HUES64 (cell line): Measurements from ENCODE around the gene CHCHD6.

Experiments
- H3K27ac ChIP-seq: 2 replicates; pipeline ENCODE4 v1.7.0; 2013; ENCODE audit warnings: low read depth, low read length, inconsistent platforms
- H3K27me3 ChIP-seq: 2 replicates; pipeline ENCODE4 v1.6.1; 2013; ENCODE audit warnings: mild to moderate bottlenecking, low read length; ENCODE audit not compliant: insufficient read depth
- H3K36me3 ChIP-seq: 2 replicates; pipeline ENCODE4 v1.6.1; 2013; ENCODE audit warnings: mild to moderate bottlenecking, low read length; ENCODE audit not compliant: insufficient read depth
- H3K4me1 ChIP-seq: 2 replicates; pipeline ENCODE4 v1.6.1; 2013; ENCODE audit warnings: mild to moderate bottlenecking, low read length, moderate library complexity; ENCODE audit not compliant: insufficient read depth
- H3K4me3 ChIP-seq: 2 replicates; pipeline ENCODE4 v1.5.1; 2013; ENCODE audit warnings: mild to moderate bottlenecking, low read length, moderate library complexity
- H3K9ac ChIP-seq: 2 replicates; pipeline ENCODE4 v1.6.1; 2013; ENCODE audit warnings: mild to moderate bottlenecking, low read depth, low read length
- H3K9me3 ChIP-seq: 2 replicates; pipeline ENCODE4 v1.6.1; 2013; ENCODE audit warnings: low read depth, low read length; ENCODE audit not compliant: insufficient read depth
- WGBS: fragments of 150-250, 120-280 bp; methylation state at CpG from one replicate; pipeline ENCODE4 v1.1.7; 2013; ENCODE audit warnings: missing lambda C conversion rate; 5-methylcytosine and 5-hydroxymethylcytosine counted together

CHCHD6 gene

GRCh38 chr3:126967386-126967785, 263.3 kb downstream of the CHCHD6 start:
- peaks cover 5% of the 10 kb centered on the region; the same call in 1 of the 2 replicates for H3K4me1 ChIP-seq
- WGBS: 86% methylated on average over 10 of the region's 10 CpGs

GRCh38 chr3:126968391-126969390, 264.7 kb downstream of the CHCHD6 start:
- H3K9ac ChIP-seq: no peak overlapping the region
- no peak overlapping the region for H3K27ac ChIP-seq
- no peak overlapping the region for H3K4me3 ChIP-seq
- 82% methylated on average over 19 of the region's 20 CpGs for WGBS
- H3K9me3 ChIP-seq: no peaks in the 10 kb centered on the region
- peaks cover 5% of the 10 kb centered on the region; the same call in 1 of the 2 replicates for H3K4me1 ChIP-seq
- H3K27me3 ChIP-seq: no peaks in the 10 kb centered on the region
- H3K36me3 ChIP-seq: no peaks in the 10 kb centered on the region

More at GRCh38 chr3:126967386-126967785, 263.3 kb downstream of the CHCHD6 start:
- Histone ChIP-seq H3K9me3 (no peaks in the 10 kb centered on the region), H3K27me3 (no peaks in the 10 kb centered on the region), H3K36me3 (no peaks in the 10 kb centered on the region), H3K4me3 (no peak overlapping the region), H3K27ac (no peak overlapping the region), H3K9ac (no peak overlapping the region)

- no peak overlapping the region for H3K27ac ChIP-seq
- peaks cover 5% of the 10 kb centered on the region; the same call in 1 of the 2 replicates for H3K4me1 ChIP-seq
- no peaks in the 10 kb centered on the region for H3K36me3 ChIP-seq
- no peaks in the 10 kb centered on the region for H3K27me3 ChIP-seq
- peaks cover 5% of the 10 kb centered on the region; the same call in 1 of the 2 replicates for H3K9me3 ChIP-seq
- 58% methylated on average over 6 of the region's 7 CpGs for WGBS
- no peak overlapping the region for H3K4me3 ChIP-seq
- no peak overlapping the region for H3K9ac ChIP-seq
Measured at GRCh38 chr3:126969586-126969985, 265.5 kb downstream of the CHCHD6 start.

GRCh38 chr3:126970101-126970500, 266.1 kb downstream of the CHCHD6 start:
- Histone ChIP-seq H3K27me3 (no peaks in the 10 kb centered on the region), H3K9ac (no peak overlapping the region), H3K36me3 (no peaks in the 10 kb centered on the region), H3K4me3 (no peak overlapping the region), H3K27ac (no peak overlapping the region), H3K4me1 (peaks cover 5% of the 10 kb centered on the region; the same call in 1 of the 2 replicates), H3K9me3 (peaks cover 9% of the 10 kb centered on the region; the same call in 1 of the 2 replicates)
- 88% methylated on average over 5 of the region's 5 CpGs for WGBS

- peaks cover 5% of the 10 kb centered on the region; the same call in 1 of the 2 replicates for H3K4me1 ChIP-seq
- no peak overlapping the region for H3K9ac ChIP-seq
- H3K27me3 ChIP-seq: no peaks in the 10 kb centered on the region
- H3K27ac ChIP-seq: no peak overlapping the region
- H3K4me3 ChIP-seq: no peak overlapping the region
- no peaks in the 10 kb centered on the region for H3K36me3 ChIP-seq
- WGBS: 100% methylated on average over 2 of the region's 5 CpGs
- peaks cover 9% of the 10 kb centered on the region; the same call in 1 of the 2 replicates for H3K9me3 ChIP-seq
Measured at GRCh38 chr3:126970921-126971320, 266.9 kb downstream of the CHCHD6 start.

GRCh38 chr3:126971891-126972351, 267.9 kb downstream of the CHCHD6 start:
- no peaks in the 10 kb centered on the region for H3K27me3 ChIP-seq
- H3K27ac ChIP-seq: no peak overlapping the region
- peaks cover 9% of the 10 kb centered on the region; the same call in 1 of the 2 replicates for H3K9me3 ChIP-seq
- no peak overlapping the region for H3K9ac ChIP-seq
- H3K4me1 ChIP-seq: peaks cover 5% of the 10 kb centered on the region; the same call in 1 of the 2 replicates
- no peak overlapping the region for H3K4me3 ChIP-seq
- no peaks in the 10 kb centered on the region for H3K36me3 ChIP-seq
- WGBS: 68% methylated on average over 13 of the region's 13 CpGs

GRCh38 chr3:126972866-126973265, 268.8 kb downstream of the CHCHD6 start:
- H3K4me1 ChIP-seq: peaks cover 5% of the 10 kb centered on the region; the same call in 1 of the 2 replicates
- WGBS: 90% methylated on average over 5 of the region's 5 CpGs

GRCh38 chr3:126973814-126974213, 269.8 kb downstream of the CHCHD6 start:
- Histone ChIP-seq H3K9me3 (peaks cover 9% of the 10 kb centered on the region; the same call in 1 of the 2 replicates), H3K4me3 (no peak overlapping the region), H3K27me3 (no peaks in the 10 kb centered on the region), H3K4me1 (peaks cover 5% of the 10 kb centered on the region; the same call in 1 of the 2 replicates), H3K9ac (no peak overlapping the region), H3K27ac (no peak overlapping the region), H3K36me3 (no peaks in the 10 kb centered on the region)
- 100% methylated on average over 1 of the region's 1 CpG for WGBS

More at GRCh38 chr3:126972866-126973265, 268.8 kb downstream of the CHCHD6 start:
- Histone ChIP-seq H3K9me3 (peaks cover 9% of the 10 kb centered on the region; the same call in 1 of the 2 replicates), H3K4me3 (no peak overlapping the region), H3K27ac (no peak overlapping the region), H3K9ac (no peak overlapping the region), H3K27me3 (no peaks in the 10 kb centered on the region), H3K36me3 (no peaks in the 10 kb centered on the region)

GRCh38 chr3:126974756-126975155, 270.7 kb downstream of the CHCHD6 start:
- Histone ChIP-seq H3K9ac (no peak overlapping the region), H3K4me3 (no peak overlapping the region), H3K9me3 (peaks cover 9% of the 10 kb centered on the region; the same call in 1 of the 2 replicates), H3K4me1 (no peaks in the 10 kb centered on the region), H3K27ac (no peak overlapping the region), H3K27me3 (no peaks in the 10 kb centered on the region), H3K36me3 (no peaks in the 10 kb centered on the region)
- WGBS: 93% methylated on average over 2 of the region's 3 CpGs

- Histone ChIP-seq H3K4me3 (no peak overlapping the region), H3K9me3 (peaks cover 9% of the 10 kb centered on the region; the same call in 1 of the 2 replicates), H3K27me3 (peaks cover 10% of the 10 kb centered on the region), H3K4me1 (0 out of 2 replicates have a peak, but pooled peaks cover 5% of the 10 kb centered on the region), H3K9ac (no peak overlapping the region), H3K27ac (no peak overlapping the region), H3K36me3 (no peaks in the 10 kb centered on the region)
- 96% methylated on average over 7 of the region's 7 CpGs for WGBS
Measured at GRCh38 chr3:126976906-126977305, 272.9 kb downstream of the CHCHD6 start.

- 93% methylated on average over 6 of the region's 6 CpGs for WGBS
- Histone ChIP-seq H3K36me3 (no peaks in the 10 kb centered on the region), H3K9ac (no peak overlapping the region), H3K4me1 (0 out of 2 replicates have a peak, but pooled peaks cover 6% of the 10 kb centered on the region), H3K27me3 (peaks cover 13% of the 10 kb centered on the region), H3K4me3 (no peak overlapping the region), H3K27ac (no peak overlapping the region), H3K9me3 (peaks cover 9% of the 10 kb centered on the region; the same call in 1 of the 2 replicates)
Measured at GRCh38 chr3:126977821-126978220, 273.8 kb downstream of the CHCHD6 start.
